Kidney (tissue), 14 donors: Measurements from ENCODE around the gene C9orf153. TPM values are rescaled to one million over a fixed set of nuclear protein-coding genes. Genes with fewer than 3 reads are reported as not detected.
"Not testable (repeated sequence)": the region's sequence is repeated elsewhere in the genome, so short reads cannot be mapped to it uniquely, and the experiment has no call there.

Experiments used
- DNase-seq, 5 donors: peaks; one replicate each; pipeline ENCODE4 v3.0.0-alpha.2; 2013 to 2020
- FAIRE-seq: peaks from 2 replicates; lab custom pipeline; 2012; peaks lifted over from hg19 to GRCh38; lab: Jason Lieb, UNC
- H3K27ac ChIP-seq, 2 donors: one replicate each; pipeline ENCODE4 v1.7.0; 2013; ENCODE audit warnings: low read depth in 2 of 2, low read length in 2 of 2, inconsistent platforms in 1 of 2
- H3K27me3 ChIP-seq: one replicate; pipeline ENCODE4 v1.7.1; 2013; ENCODE audit warnings: low read length, inconsistent platforms; ENCODE audit not compliant: control insufficient read depth, insufficient read depth
- H3K36me3 ChIP-seq, 3 donors: one replicate each; pipeline versions ENCODE4 v1.7.0 to v1.7.1; 2013; ENCODE audit warnings: low read length in 3 of 3, control low read depth in 1 of 3, inconsistent platforms in 1 of 3; ENCODE audit not compliant: insufficient read depth in 3 of 3, control insufficient read depth in 2 of 3
- H3K4me1 ChIP-seq, 3 donors: one replicate each; pipeline versions ENCODE4 v1.7.0 to v1.7.1; 2013; ENCODE audit warnings: low read length in 3 of 3, inconsistent platforms in 1 of 3, low read depth in 1 of 3; ENCODE audit not compliant: control insufficient read depth in 2 of 3, insufficient read depth in 2 of 3
- H3K4me3 ChIP-seq, 3 donors: one replicate each; pipeline versions ENCODE4 v1.7.0 to v1.8.1; 2013; ENCODE audit warnings: low read length in 3 of 3, control low read depth in 1 of 3, inconsistent platforms in 1 of 3
- H3K9ac ChIP-seq, 3 donors: one replicate each; pipeline versions ENCODE4 v1.7.0 to v1.7.1; 2013; ENCODE audit warnings: low read length in 3 of 3, control low read depth in 1 of 3, inconsistent platforms in 1 of 3
- H3K9me3 ChIP-seq, 3 donors: one replicate each; pipeline versions ENCODE4 v1.7.0 to v1.7.1; 2013; ENCODE audit warnings: low read length in 3 of 3, control low read depth in 1 of 3, inconsistent platforms in 1 of 3; ENCODE audit not compliant: control insufficient read depth in 2 of 3, insufficient read depth in 1 of 3
- intact Hi-C: fragments of 100-400 bp; cut with DNase I; formaldehyde crosslinking; loops from one replicate; pipeline ENCODE4 v1.11.1; 2022
- polyA plus RNA-seq: library from polyadenylated mRNA; stranded (reverse); fragments of 350-450 nt; fragmentation: Illumina TruSeq; extraction: RNeasy Lipid Tissue Mini Kit (QIAGEN cat#74804); gene quantifications from one replicate; pipeline ENCODE4 v1.2.3, GENCODE V29; 2014; ENCODE audit warnings: low read depth, low replicate concordance; ENCODE audit not compliant: insufficient read depth
- total RNA-seq: library from RNA; stranded (reverse); fragmentation: NEBNext Ultra II Directional; extraction: Animal tissue kit (Norgen Biotek cat#: 25700); gene quantifications from one replicate; pipeline ENCODE4 v1.2.1, GENCODE V29; 2021
- TF ChIP-seq, protein P1 (sequence below): IDR thresholded peaks from 3 replicates; pipeline ENCODE4 v1.5.1; 2012; ENCODE audit warnings: mild to moderate bottlenecking, moderate library complexity, borderline replicate concordance; ENCODE audit not compliant: insufficient read depth; ENCODE audit errors: extremely low read depth
- donor health status: control.
- donor health status: control.
- donor health status: control.
- donor health status: control.
- donor health status: control.
- donor health status: DM: yes; HTN: yes; CAD: no.
- donor health status: Normal renal cell carcinoma (clear cell type).

C9orf153 gene
- total and polyA plus RNA-seq, 2 donors from 2014 or later, result not detected

DNA sequence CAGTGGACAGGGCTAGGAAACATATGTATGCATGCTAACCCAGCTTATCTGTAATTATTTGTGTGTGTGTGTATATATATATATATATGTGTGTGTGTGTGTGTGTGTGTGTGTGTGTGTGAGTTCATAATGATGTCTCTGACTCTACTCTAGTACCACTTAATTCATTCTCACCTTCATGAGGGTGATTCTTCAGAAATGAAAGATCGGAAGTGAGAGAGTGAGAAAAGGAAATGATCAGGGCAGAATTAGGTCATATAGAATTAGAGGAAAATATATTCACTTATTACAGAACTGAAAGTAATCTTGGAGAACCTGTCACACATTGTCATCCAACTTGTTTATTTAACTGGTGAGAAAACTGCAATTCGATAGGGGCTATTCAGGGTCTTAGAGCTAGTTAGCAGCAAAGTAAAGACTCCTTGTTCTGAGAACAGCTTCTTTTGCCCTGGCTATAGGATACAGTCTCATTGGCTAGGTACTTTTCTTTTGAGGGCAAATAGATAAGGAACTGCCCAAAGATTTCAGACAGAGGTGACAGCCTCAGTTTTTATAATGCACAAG, 58.8 kb downstream of the C9orf153 start:
- DNase-seq (peak in 2 of 5 donors; percentile 5 to 13), FAIRE-seq (no peak)
- TF ChIP-seq, protein P1, sequence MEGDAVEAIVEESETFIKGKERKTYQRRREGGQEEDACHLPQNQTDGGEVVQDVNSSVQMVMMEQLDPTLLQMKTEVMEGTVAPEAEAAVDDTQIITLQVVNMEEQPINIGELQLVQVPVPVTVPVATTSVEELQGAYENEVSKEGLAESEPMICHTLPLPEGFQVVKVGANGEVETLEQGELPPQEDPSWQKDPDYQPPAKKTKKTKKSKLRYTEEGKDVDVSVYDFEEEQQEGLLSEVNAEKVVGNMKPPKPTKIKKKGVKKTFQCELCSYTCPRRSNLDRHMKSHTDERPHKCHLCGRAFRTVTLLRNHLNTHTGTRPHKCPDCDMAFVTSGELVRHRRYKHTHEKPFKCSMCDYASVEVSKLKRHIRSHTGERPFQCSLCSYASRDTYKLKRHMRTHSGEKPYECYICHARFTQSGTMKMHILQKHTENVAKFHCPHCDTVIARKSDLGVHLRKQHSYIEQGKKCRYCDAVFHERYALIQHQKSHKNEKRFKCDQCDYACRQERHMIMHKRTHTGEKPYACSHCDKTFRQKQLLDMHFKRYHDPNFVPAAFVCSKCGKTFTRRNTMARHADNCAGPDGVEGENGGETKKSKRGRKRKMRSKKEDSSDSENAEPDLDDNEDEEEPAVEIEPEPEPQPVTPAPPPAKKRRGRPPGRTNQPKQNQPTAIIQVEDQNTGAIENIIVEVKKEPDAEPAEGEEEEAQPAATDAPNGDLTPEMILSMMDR, result no peak
- Histone ChIP-seq H3K36me3 (no peaks in the 10 kb centered on the region), H3K9ac (no peak overlapping the region), H3K9me3 (no peaks in the 10 kb centered on the region), H3K4me3 (no peak overlapping the region), H3K27ac (no peak overlapping the region), H3K4me1 (no peaks in the 10 kb centered on the region), H3K27me3 (no peaks in the 10 kb centered on the region)
- intact Hi-C loops, result no loop called here

DNA sequence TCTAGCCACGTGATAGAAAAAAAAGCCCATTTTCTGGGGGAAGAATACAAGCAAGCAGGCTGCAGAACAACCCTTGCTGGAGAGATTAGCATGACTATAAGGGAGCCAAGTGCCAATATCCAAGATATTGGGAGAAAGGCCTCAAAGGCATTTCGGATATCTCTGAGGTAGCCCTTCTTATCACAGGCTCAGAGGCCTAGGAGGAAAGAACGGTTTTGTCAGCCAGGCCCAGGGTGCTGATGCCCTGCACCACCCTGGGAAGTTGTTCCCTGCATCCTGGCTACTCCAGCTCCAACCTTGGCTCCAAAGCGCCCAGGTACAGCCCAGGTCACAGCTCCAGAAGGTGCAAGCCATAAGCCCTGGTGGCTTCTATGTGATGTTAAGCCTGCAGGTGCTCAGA, 66.4 kb downstream of the C9orf153 start:
- H3K4me3 ChIP-seq, result no peak overlapping the region
- TF ChIP-seq, protein P1, result no peak
- no peak overlapping the region for H3K27ac ChIP-seq
- no peaks in the 10 kb centered on the region for H3K36me3 ChIP-seq
- no peaks in the 10 kb centered on the region for H3K9me3 ChIP-seq
- no peaks in the 10 kb centered on the region for H3K4me1 ChIP-seq
- no peak overlapping the region for H3K9ac ChIP-seq
- no peak for FAIRE-seq
- H3K27me3 ChIP-seq, result no peaks in the 10 kb centered on the region
- DNase-seq, result no peak
- intact Hi-C loops, result no loop called here

DNA sequence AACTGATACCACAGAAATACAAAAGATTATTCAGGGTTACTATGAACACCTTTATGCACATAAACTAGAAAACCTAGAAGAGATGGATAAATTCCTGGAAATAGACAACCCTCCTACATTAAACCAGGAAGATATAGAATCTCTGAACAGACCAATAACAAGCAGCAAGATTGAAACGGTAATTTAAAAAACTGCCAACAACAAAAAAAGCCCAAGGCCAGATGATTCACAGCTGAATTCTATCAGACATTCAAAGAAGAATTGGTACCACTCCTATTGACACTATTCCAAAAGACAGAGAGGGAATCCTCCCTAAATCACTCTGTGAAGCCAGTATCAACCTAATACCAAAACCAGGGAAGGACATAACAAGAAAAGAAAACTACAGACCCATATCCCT, 68.8 kb downstream of the C9orf153 start:
- H3K27ac ChIP-seq, result not testable (repeated sequence)

DNA sequence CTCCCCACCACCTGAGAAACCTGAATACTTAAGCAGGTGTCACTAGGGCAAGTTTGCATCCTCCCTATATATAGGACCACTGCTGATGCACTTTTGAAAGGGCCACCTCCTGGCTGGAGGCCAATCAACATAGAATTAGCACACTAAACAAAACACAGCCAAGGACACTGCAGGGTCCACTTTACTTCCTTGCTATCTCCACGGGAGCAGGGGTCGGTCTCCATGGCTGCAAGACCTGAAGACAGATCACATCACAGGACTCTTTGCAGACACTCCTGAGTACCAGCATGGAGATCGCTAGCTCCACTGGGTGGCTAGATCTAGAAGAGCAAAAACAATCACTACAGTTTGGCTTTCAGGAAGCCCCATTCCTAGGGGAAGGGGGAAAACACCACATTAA, 72.3 kb downstream of the C9orf153 start:
- H3K27me3 ChIP-seq, result no peaks in the 10 kb centered on the region
- no peak for FAIRE-seq
- H3K9ac ChIP-seq, result no peak overlapping the region
- no peaks in the 10 kb centered on the region for H3K4me1 ChIP-seq
- peaks cover 0 to 3% (median 0%) of the 10 kb centered on the region in 3 donors for H3K9me3 ChIP-seq
- intact Hi-C loops, result no loop called here
- no peaks in the 10 kb centered on the region for H3K36me3 ChIP-seq
- DNase-seq, result no peak
- TF ChIP-seq, protein P1, result no peak
- no peak overlapping the region for H3K27ac ChIP-seq
- H3K4me3 ChIP-seq, result no peak overlapping the region

More for the DNA sequence above, 68.8 kb downstream of the C9orf153 start:
- intact Hi-C loops, DNase-seq, H3K27me3 ChIP-seq, H3K9ac ChIP-seq, H3K4me3 ChIP-seq, H3K4me1 ChIP-seq, FAIRE-seq, H3K36me3 ChIP-seq, H3K9me3 ChIP-seq: not testable (repeated sequence)
